CD4-positive, alpha-beta T cell treated with Interleukin-2 at 100 ng/mL for 4 hours (primary cell): ENCODE data around the gene PDE9A.
"Not testable (repeated sequence)": the region's sequence is repeated elsewhere in the genome, so short reads cannot be mapped to it uniquely, and the experiment has no call there.

Experiments used
- DNase-seq: peaks from one replicate; pipeline ENCODE4 v3.0.0-alpha.2; 2020; ENCODE audit warnings: low spot score

PDE9A gene

GRCh38 chr21:42799948-42800347 lies 146.5 kb downstream of the PDE9A start:
- no peak for DNase-seq

GRCh38 chr21:42801616-42802015 lies 148.2 kb downstream of the PDE9A start:
- not testable (repeated sequence) for DNase-seq

DNA sequence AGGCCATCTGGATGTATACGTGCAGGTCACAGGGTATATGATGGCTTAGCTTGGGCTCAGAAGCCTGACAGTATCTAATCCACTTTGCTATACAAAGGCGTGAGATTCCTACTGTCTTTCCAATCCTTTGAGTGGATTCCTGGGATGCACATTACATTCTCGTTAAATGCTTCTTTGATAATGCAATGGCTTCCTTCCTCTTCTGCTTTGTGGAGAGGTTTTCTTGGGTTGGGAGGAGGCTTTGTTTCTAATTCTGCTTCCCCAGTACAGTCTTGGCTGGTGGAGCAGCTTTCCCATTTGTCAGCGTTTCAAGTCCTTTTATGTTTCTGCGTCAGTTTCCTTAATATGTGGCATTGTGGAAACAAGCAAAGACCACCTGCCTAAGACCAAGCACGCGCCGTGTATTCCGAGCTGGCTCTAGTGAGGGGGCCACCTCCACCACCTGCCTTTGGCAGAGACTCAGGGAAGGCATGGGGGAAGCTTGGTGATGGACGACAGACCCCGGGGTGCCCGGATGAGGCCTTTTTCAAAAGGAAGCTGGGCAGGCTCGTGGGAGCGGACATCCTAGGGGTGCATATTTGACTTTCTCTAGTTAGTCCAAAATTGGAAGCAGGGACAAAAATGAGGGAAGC lies 153.2 kb downstream of the PDE9A start:
- no peak for DNase-seq

GRCh38 chr21:42807293-42807895 lies 154.0 kb downstream of the PDE9A start:
- not testable (repeated sequence) for DNase-seq

DNA sequence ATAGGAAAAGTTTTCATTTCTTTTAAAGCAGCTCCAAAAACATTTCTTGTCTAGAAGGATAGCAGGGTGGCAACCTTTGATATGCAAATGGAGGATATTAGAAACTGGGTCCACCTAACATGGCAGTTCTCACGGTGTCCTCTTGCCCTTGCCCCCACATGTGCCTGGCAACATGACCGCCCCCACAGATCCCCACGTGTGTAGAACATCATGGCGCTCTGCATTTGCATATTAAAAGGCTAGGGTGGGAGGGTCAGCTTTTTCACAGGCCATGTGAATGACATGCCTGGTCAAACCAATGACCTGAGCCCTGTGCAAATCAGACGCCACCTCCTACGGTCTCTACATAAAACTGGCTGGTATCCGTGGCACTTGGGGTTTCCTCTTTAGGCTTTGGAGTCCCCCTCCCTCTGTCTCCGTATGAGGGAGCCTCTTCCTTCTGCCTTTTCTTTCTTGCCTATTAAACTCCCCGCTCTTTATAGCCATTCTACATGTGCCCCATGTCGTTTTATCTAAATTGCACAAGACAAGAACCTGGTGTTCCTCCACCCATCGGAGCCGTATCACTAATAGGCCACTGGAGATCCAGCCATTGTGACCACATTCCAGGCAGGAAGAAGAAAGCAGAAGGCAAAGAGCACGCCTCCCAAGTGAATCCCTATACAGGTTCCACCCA lies 154.7 kb downstream of the PDE9A start:
- no peak for DNase-seq

DNA sequence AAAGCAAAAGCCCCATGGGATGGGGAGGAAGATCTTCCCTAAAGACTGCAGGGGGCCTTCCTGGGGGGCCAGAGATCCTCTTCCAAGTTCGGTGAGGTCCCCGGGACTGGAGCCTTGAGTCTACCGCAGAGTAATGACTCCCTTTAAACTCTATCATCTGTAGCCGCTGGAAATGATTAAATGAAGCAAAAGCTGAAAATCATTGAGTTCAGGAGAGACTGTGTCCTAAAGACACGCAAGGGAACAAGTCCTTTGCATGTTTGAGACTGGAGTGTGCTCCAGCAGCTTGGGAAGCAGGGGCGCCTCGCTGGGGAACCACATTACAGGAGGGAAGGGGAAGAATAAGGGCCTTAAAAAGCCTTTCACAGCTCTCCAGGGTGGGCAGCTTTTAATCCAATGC lies 155.8 kb downstream of the PDE9A start:
- no peak for DNase-seq

GRCh38 chr21:42809577-42810475 lies 156.4 kb downstream of the PDE9A start:
- no peak for DNase-seq

GRCh38 chr21:42811960-42812359 lies 158.5 kb downstream of the PDE9A start:
- DNase-seq, result no peak

- not testable (repeated sequence) for DNase-seq
These were observed 159.3 kb downstream of the PDE9A start for GRCh38 chr21:42812528-42813241.

GRCh38 chr21:42815217-42815616 lies 161.8 kb downstream of the PDE9A start:
- no peak for DNase-seq

DNA sequence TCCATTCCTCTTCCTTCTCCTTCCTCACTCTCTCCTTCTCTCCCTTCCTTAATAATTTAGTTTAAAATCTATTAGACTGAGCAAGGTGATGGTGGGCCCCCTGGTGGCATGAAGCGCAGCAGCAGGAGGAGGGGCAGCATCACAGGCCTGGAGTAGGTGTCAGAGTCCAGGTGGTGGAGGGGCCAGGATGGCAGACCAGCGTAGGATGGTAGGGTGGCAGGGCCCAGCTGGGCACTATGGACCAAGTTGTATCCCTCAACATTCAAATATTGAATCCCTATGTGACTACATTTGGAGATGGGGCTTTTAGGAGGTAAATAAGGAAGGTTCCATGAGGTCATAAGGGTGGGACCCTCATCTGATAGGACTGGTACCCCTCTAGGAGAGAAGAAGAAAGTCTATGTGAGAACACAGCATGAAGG lies 164.9 kb downstream of the PDE9A start:
- DNase-seq, result peak; percentile 67

DNA sequence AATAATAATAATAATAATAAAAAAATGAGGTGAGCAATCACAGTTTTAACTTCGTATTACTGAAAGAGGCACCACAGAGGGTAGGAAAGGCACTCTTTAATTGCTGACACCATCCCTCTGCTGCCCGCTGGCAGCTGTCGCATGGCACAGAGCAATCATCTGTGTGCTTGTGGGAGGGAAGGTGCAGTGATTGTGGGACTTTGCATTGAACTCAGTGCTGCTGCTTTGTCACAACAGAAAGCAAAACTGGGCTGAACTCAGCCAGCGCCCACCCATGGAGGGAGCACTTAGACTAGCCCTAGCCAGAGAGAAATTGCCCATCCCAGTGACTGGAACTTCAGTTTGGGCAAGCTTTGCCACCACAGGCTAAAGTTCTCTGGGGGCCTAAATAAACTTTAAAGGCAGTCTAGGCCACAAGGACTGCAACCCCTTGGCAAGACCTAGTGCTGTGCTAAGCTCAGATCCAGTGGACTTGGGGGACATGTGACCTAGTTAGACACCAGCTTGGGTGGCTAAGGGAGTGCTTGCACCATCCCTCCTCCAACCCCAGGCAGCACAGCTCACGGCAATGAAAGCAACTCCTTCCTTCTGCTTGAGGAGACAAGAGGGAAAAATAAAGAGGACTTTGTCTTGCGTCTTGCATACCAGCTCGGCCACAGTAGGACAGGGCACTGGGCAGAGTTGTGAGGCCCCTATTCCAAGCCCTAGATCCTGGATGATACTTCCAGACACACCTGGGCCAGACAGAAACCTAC lies 166.6 kb downstream of the PDE9A start:
- no peak for DNase-seq

- DNase-seq, result no peak
These were observed 167.4 kb downstream of the PDE9A start for GRCh38 chr21:42820616-42821465.
